GM12878 (cell line): ENCODE results near the gene CLDN34. TPM values are rescaled to one million over a fixed set of nuclear protein-coding genes. Genes with fewer than 3 reads are reported as not detected.

Source experiments
- BCL11A ChIP-seq: IDR thresholded peaks from 2 replicates; pipeline ENCODE4 v1.6.1; 2011; ENCODE audit warnings: low read depth, low read length
- BHLHE40 ChIP-seq, 2 experiments: fragments of 450-650 bp in 1 of 2; IDR thresholded peaks; 2 replicates each; pipeline ENCODE4 v1.6.1; 2011 to 2017; ENCODE audit warnings: low read depth in 2 of 2, borderline replicate concordance in 1 of 2, improper control_type of control experiment in 1 of 2, low read length in 1 of 2, mild to moderate bottlenecking in 1 of 2
- BMI1 ChIP-seq: fragments of 450-650 bp; IDR thresholded peaks from 2 replicates; pipeline ENCODE4 v1.6.1; 2016; ENCODE audit warnings: mild to moderate bottlenecking, moderate library complexity, borderline replicate concordance
- CBFB ChIP-seq: IDR thresholded peaks from 2 replicates; pipeline ENCODE4 v1.6.1; 2016; ENCODE audit warnings: antibody characterized with exemption, low read depth
- CREM ChIP-seq: IDR thresholded peaks from 2 replicates; pipeline ENCODE4 v1.6.1; 2014; ENCODE audit warnings: antibody characterized with exemption, low read depth
- DPF2 ChIP-seq: fragments of 450-650 bp; IDR thresholded peaks from 2 replicates; pipeline ENCODE4 v1.6.1; 2017; ENCODE audit warnings: mild to moderate bottlenecking
- EED ChIP-seq: sonication (generic); IDR thresholded peaks from 2 replicates; pipeline ENCODE4 v1.6.1; 2016; ENCODE audit warnings: antibody characterized with exemption, low read depth
- EP300 ChIP-seq, 2 experiments: fragments of 150-350 bp in 1 of 2; IDR thresholded peaks; 2 replicates each; pipeline ENCODE4 v1.6.1; 2011 to 2012; ENCODE audit warnings: low read depth in 2 of 2, low read length in 2 of 2, borderline replicate concordance in 1 of 2, improper control_type of control experiment in 1 of 2, inconsistent platforms in 1 of 2; ENCODE audit not compliant: control insufficient read depth in 1 of 2
- ETV6 ChIP-seq, 2 experiments: fragments of 450-650 bp in 1 of 2; IDR thresholded peaks in 1 of 2; conservative IDR thresholded peaks in 1 of 2; 2 replicates each; pipeline ENCODE4 v1.6.1; 2014; ENCODE audit warnings: antibody characterized with exemption in 1 of 2, borderline replicate concordance in 1 of 2, low read depth in 1 of 2, mild to moderate bottlenecking in 1 of 2, moderate library complexity in 1 of 2
- HDGF ChIP-seq: fragments of 450-650 bp; IDR thresholded peaks from 2 replicates; pipeline ENCODE4 v1.6.1; 2016; ENCODE audit warnings: antibody characterized with exemption
- IKZF1 ChIP-seq: fragments of 450-650 bp; conservative IDR thresholded peaks from 2 replicates; pipeline ENCODE4 v1.6.1; 2017; ENCODE audit warnings: antibody characterized with exemption, mild to moderate bottlenecking
- IKZF2 ChIP-seq, 2 experiments: fragments of 450-650 bp; IDR thresholded peaks; 2 replicates each; pipeline ENCODE4 v1.6.1; 2017; ENCODE audit warnings: mild to moderate bottlenecking in 2 of 2, moderate library complexity in 2 of 2
- MTA2 ChIP-seq: fragments of 450-650 bp; IDR thresholded peaks from 2 replicates; pipeline ENCODE4 v1.6.1; 2016; ENCODE audit warnings: low read depth, mild to moderate bottlenecking, moderate library complexity
- MYB ChIP-seq: fragments of 150-350 bp; IDR thresholded peaks from 2 replicates; pipeline ENCODE4 v1.6.1; 2014; ENCODE audit warnings: mild to moderate bottlenecking, low read depth, low read length, borderline replicate concordance
- NFIC ChIP-seq: IDR thresholded peaks from 2 replicates; pipeline ENCODE4 v1.6.1; 2012; ENCODE audit warnings: low read depth, mild to moderate bottlenecking, inconsistent platforms, low read length, moderate library complexity
- NR2F1 ChIP-seq: fragments of 450-650 bp; conservative IDR thresholded peaks from 2 replicates; pipeline ENCODE4 v1.6.1; 2017; ENCODE audit warnings: mild to moderate bottlenecking
- POLR2AphosphoS5 ChIP-seq: IDR thresholded peaks from 2 replicates; pipeline ENCODE4 v1.6.1; 2011; ENCODE audit warnings: mild to moderate bottlenecking, low read length, inconsistent platforms
- RB1 ChIP-seq: fragments of 450-650 bp; formaldehyde crosslinking; IDR thresholded peaks from 2 replicates; pipeline ENCODE4 v1.6.1; 2017; ENCODE audit warnings: mild to moderate bottlenecking, borderline replicate concordance
- RELA ChIP-seq: fragments of 450-650 bp; IDR thresholded peaks from 2 replicates; pipeline ENCODE4 v1.8.0; 2014; ENCODE audit warnings: borderline replicate concordance; ENCODE audit not compliant: partially characterized antibody
- RUNX3 ChIP-seq: IDR thresholded peaks from 2 replicates; pipeline ENCODE4 v1.6.1; 2012; ENCODE audit warnings: low read length, inconsistent platforms
- ZNF207 ChIP-seq: fragments of 450-650 bp; IDR thresholded peaks from 2 replicates; pipeline ENCODE4 v1.6.1; 2014; ENCODE audit warnings: antibody characterized with exemption, mild to moderate bottlenecking, borderline replicate concordance
- polyA plus RNA-seq, 11 experiments: library from polyadenylated mRNA; depleted of rRNA in 4 of 11; unstranded in 6 of 11; stranded (reverse) in 5 of 11; fragments of >200 nt; fragmentation: Nextera tagmentation in 4 of 11; fragmentation: Illumina TruSeq in 1 of 11; extraction: Ambion mirVana in 4 of 11; extraction: Trizol in 1 of 11; gene quantifications; 1 replicate in 1 of 11; 2 replicates in 10 of 11; pipeline versions ENCODE4 v1.2.1 to v1.2.3, GENCODE V29; 2011 to 2016; ENCODE audit warnings: inconsistent platforms in 2 of 11, missing spikeins in 2 of 11, low read depth in 1 of 11
- total RNA-seq, 4 experiments: library from RNA; depleted of rRNA in 3 of 4; stranded (reverse); fragments of >200 nt in 3 of 4; fragmentation: Illumina TruSeq in 1 of 4; extraction: Trizol in 1 of 4; gene quantifications; 2 replicates each; pipeline versions ENCODE4 v1.2.1 to v1.2.3, GENCODE V29; 2013 to 2021
- TF ChIP-seq, protein P1 (sequence below): fragments of 150-350 bp; IDR thresholded peaks from 2 replicates; pipeline ENCODE4 v1.6.1; 2016; ENCODE audit warnings: low read depth, low read length
- TF ChIP-seq, protein P2 (sequence below): fragments of 450-650 bp; IDR thresholded peaks from 2 replicates; pipeline ENCODE4 v1.6.1; 2017; ENCODE audit warnings: low read depth, mild to moderate bottlenecking, moderate library complexity

CLDN34 gene
- total and polyA plus RNA-seq, 10 of the 15 experiments (the other 5 are each of a cell fraction or from before 2014, with no cell fraction given), result not detected

DNA sequence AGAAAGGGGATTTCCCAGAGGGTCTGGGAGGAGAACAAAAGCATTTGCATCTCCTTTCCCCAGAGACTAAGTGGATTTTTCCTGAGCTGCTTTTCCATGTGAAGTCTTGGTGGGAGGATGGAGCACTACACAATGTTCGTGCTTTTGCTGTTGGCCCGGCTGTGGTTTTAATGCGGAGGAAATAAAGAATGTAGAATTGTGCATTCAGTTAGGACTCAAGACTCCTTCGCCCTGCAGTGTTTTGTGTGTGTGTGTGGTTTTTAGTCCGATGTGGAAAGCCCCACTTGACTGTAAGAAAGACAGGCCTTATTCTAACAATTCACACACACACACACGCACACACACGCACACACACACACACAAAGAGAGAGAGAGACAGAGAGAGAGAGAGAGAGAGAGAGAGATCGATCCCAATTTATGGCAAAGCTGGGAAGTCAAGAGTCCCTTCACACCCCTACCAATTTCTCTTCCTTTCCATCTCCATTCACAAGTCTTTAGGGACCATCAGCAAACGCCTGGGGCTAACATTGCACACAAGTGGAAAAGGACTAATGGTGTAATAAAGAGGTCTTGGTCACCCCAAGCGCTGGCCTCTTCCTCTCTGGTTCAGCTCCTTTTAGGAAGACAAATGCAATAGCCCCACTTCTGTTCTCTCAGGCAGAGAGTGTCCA lies 44.2 kb downstream of the CLDN34 start (continued):
- TF ChIP-seq, protein P1, sequence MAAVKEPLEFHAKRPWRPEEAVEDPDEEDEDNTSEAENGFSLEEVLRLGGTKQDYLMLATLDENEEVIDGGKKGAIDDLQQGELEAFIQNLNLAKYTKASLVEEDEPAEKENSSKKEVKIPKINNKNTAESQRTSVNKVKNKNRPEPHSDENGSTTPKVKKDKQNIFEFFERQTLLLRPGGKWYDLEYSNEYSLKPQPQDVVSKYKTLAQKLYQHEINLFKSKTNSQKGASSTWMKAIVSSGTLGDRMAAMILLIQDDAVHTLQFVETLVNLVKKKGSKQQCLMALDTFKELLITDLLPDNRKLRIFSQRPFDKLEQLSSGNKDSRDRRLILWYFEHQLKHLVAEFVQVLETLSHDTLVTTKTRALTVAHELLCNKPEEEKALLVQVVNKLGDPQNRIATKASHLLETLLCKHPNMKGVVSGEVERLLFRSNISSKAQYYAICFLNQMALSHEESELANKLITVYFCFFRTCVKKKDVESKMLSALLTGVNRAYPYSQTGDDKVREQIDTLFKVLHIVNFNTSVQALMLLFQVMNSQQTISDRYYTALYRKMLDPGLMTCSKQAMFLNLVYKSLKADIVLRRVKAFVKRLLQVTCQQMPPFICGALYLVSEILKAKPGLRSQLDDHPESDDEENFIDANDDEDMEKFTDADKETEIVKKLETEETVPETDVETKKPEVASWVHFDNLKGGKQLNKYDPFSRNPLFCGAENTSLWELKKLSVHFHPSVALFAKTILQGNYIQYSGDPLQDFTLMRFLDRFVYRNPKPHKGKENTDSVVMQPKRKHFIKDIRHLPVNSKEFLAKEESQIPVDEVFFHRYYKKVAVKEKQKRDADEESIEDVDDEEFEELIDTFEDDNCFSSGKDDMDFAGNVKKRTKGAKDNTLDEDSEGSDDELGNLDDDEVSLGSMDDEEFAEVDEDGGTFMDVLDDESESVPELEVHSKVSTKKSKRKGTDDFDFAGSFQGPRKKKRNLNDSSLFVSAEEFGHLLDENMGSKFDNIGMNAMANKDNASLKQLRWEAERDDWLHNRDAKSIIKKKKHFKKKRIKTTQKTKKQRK, result no peak
- TF ChIP-seq NR2F1, result 0 out of 2 replicates have a peak, but pooled peaks have one; percentile 47
- peak; percentile 84 for TF ChIP-seq MTA2
- TF ChIP-seq ZNF207, result 0 out of 2 replicates have a peak, but pooled peaks have one; percentile 55
- peak; percentile 83; the same call in 1 of the 2 replicates for TF ChIP-seq HDGF
- 0 out of 2 replicates have a peak, but pooled peaks have one; percentile 26 for TF ChIP-seq NFIC
- no peak for TF ChIP-seq POLR2AphosphoS5
- TF ChIP-seq RB1, result 0 out of 2 replicates have a peak, but pooled peaks have one; percentile 38
- TF ChIP-seq EED, result peak; percentile 65
- peak; percentile 96 to 97 for TF ChIP-seq IKZF2 (IDR thresholded peaks at IDR 0.05)
- peak in 1 of 2 experiments; percentile 40; a peak in 2 of 4 replicates for TF ChIP-seq ETV6 (conservative IDR thresholded peaks at IDR 0.05 in 1 of 2, IDR thresholded peaks at IDR 0.05 in 1 of 2; ENCODE audit: borderline replicate concordance in 1 of 2, low read depth in 1 of 2)
- peak in 1 of 2 experiments; percentile 64; a peak in 2 of 4 replicates for TF ChIP-seq EP300 (IDR thresholded peaks at IDR 0.05; ENCODE audit: borderline replicate concordance in 1 of 2, control insufficient read depth in 1 of 2, low read depth in 2 of 2, low read length in 2 of 2)
- TF ChIP-seq CREM, result peak; percentile 28; the same call in 1 of the 2 replicates
- TF ChIP-seq RUNX3, result peak; percentile 75; the same call in 1 of the 2 replicates
- peak; percentile 91 for TF ChIP-seq RELA
- peak; percentile 61; the same call in 1 of the 2 replicates for TF ChIP-seq BMI1
- TF ChIP-seq, protein P2, sequence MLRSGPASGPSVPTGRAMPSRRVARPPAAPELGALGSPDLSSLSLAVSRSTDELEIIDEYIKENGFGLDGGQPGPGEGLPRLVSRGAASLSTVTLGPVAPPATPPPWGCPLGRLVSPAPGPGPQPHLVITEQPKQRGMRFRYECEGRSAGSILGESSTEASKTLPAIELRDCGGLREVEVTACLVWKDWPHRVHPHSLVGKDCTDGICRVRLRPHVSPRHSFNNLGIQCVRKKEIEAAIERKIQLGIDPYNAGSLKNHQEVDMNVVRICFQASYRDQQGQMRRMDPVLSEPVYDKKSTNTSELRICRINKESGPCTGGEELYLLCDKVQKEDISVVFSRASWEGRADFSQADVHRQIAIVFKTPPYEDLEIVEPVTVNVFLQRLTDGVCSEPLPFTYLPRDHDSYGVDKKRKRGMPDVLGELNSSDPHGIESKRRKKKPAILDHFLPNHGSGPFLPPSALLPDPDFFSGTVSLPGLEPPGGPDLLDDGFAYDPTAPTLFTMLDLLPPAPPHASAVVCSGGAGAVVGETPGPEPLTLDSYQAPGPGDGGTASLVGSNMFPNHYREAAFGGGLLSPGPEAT, result peak; percentile 99
- TF ChIP-seq CBFB, result no peak
- peak in 1 of 2 experiments; percentile 37; a peak in 1 of 4 replicates for TF ChIP-seq BHLHE40 (IDR thresholded peaks at IDR 0.05; ENCODE audit: borderline replicate concordance in 1 of 2, low read depth in 2 of 2, low read length in 1 of 2)
- TF ChIP-seq DPF2, result peak; percentile 78; the same call in 1 of the 2 replicates
- no peak for TF ChIP-seq MYB
- TF ChIP-seq IKZF1, result peak; percentile 93
- TF ChIP-seq BCL11A, result 0 out of 2 replicates have a peak, but pooled peaks have one; percentile 39
